Frontal cortex (tissue), 4 donors: Measurements from ENCODE around the gene WNT3. TPM values are rescaled to one million over a fixed set of nuclear protein-coding genes. Genes with fewer than 3 reads are reported as not detected.

ENCODE experiments used
- DNase-seq, 2 donors: peaks; one replicate each; pipeline ENCODE4 v3.0.0; 2012; ENCODE audit warnings: low spot score in 2 of 2
- FAIRE-seq: peaks from 2 replicates; lab custom pipeline; 2012; peaks lifted over from hg19 to GRCh38; lab: Jason Lieb, UNC
- total RNA-seq: library from RNA; depleted of rRNA; stranded (reverse); fragments of >200 nt; gene quantifications from one replicate; pipeline ENCODE4 v1.2.3, GENCODE V29; 2014
- donor health status: control.
- donor health status: control.
- donor health status: control.

Gene WNT3
- total RNA-seq, 1 donor from 2014 or later: 6.1 TPM

DNA sequence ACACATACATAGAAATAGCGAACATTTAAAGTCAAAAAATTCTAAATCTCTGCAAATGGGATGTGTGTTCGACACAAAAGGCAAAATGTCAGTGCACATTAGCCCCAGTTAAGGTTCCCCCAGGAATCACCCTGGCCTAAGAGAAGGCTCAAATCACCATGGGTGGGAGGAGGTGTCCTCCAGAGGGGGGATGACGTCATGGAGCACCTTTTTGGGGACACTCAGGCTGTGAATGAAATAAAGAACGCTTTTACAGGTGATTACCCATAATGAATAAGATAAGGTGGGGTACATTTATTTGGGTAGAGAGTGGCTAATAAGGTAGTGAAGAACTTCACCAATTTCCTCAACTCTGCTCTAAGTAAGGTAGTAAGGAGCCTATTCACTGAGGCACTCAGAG, 26.4 kb downstream of the WNT3 start:
- DNase-seq: no peak
- no peak for FAIRE-seq

DNA sequence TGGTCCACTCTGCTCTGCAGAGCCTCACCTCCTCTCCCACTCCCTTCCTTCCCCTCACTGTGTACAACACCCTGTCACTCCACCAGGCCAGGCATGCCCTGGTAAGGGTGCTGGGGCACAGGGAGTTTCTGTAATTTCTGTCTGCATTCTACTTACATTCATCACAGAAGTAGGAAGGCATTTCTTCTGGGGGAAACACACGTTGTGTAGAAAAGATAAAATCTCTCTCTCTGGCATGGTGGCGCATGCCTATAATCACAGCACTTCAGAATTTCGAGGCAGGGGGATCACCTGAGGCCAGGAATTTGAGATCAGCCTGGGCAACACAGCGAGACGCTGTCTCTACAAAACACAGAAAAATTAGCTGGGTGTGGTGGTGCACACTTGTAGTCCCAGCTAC, 27.0 kb downstream of the WNT3 start:
- FAIRE-seq: no peak
- DNase-seq: no peak

DNA sequence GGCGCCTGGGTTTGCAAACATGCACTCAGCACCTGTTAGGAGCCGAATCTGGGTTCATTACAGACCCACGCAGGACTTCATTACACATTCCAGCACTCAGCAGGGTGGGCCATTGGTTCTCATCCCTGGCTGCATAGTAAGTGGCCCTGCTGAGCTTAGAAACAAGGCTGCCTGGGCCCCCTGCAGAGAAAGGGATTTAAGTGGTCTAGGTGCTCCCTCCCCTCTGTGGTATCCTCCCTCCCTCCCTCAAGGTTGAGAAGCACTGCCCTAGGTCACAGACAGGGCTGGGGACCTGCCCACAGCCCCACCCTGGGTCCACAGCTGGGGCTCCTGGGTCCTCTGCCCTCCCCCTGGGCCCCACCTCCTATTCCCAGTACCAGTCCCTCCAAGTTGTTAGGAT, 28.3 kb downstream of the WNT3 start:
- DNase-seq: no peak
- no peak for FAIRE-seq

DNA sequence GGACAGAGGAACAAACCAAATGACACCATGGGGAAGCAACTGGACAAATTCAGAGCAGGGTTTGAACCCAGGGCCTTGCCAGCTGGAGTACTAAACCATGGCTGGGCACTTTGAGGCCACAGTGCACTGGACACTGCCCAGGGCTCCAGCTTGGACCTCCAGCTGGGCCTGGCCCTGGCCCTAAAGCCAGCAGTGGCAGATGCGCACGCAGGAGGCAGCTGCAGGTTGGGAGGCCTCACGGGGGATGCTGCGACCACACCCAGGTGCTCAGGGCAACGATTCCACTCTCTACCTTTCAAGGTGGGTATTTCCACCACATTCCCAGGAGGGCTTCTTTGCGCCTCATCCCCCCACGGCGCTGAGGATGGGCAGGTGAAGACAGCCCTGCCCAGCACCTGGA, 28.9 kb downstream of the WNT3 start:
- no peak for DNase-seq
- no peak for FAIRE-seq

DNA sequence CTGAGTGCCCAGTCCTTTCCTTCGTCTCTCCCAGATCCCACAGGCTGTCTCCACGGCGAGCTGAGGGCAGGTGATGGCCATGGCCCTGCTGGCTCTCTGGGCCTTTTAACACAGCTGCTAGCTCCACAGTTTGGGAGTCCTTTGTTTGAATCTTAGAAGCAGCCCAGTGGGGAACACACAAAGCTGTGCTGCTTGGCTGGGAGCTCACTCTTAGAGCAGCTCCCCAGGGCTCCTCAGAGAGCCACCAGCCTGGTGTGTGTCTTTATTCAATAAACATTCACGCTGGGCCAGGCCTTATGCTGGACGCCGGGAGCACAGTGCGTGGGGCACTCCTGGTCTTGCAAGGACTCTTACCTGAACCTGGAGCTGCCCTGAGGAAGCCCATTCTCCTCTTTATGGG, 29.7 kb downstream of the WNT3 start:
- DNase-seq: no peak
- FAIRE-seq: no peak

DNA sequence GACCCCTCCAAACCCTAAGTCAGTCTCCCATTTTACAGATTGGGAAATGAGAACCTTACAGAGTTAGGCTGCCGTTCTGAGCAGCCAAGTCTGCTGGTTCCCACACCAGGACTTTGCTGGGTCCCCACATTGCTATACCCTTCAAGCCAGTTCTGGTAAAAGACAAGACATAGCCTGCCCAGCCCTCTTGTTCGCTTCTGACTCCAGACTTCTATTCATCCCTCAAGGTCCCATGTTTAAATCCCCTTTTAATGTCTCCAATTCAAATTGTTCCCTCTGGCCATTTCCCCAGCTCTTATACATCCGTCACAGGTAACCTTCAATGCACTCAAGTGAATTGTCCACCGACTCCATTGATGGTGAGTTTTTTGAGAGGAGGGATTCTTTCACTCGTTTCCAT, 30.2 kb downstream of the WNT3 start:
- no peak for DNase-seq
- no peak for FAIRE-seq

DNA sequence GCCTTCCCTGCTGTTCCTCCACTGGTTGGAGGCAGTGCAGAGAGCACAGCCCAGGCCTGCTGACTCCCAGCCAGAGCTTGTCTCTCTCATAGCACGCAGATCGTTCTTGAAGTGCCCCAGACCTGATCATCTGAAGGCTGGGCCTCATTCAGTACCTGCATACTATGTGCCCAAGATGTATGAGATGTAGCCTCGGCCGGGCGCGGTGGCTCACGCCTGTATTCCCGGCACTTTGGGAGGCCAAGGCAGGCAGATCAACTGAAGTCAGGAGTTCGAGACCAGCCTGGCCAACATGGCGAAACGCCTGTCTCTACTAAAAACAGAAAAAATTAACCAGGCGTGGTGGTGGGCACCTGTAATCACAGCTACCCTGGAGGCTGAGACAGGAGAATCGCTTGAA, 31.0 kb downstream of the WNT3 start:
- FAIRE-seq (no peak), DNase-seq (no peak)

DNA sequence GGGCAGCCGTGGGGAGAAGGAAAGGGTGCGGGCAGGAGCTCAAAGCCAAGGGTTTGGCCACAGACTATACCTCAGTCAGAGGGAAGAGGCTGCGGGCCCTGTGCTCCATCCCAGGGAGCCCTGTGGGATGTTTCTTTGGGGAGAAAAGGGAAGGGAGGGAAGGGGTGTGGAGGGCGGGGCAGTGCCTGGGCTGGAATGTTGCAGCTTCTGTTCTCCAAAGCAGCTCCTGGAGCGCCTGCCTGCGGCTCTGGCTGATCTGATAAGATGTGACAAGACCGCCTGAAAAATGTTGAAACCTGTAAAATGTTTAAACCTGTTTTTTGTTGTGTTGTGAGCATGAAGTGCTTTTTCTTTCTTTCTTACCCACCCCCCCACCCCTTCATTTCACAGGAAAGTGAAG, 32.8 kb downstream of the WNT3 start:
- no peak for DNase-seq

DNA sequence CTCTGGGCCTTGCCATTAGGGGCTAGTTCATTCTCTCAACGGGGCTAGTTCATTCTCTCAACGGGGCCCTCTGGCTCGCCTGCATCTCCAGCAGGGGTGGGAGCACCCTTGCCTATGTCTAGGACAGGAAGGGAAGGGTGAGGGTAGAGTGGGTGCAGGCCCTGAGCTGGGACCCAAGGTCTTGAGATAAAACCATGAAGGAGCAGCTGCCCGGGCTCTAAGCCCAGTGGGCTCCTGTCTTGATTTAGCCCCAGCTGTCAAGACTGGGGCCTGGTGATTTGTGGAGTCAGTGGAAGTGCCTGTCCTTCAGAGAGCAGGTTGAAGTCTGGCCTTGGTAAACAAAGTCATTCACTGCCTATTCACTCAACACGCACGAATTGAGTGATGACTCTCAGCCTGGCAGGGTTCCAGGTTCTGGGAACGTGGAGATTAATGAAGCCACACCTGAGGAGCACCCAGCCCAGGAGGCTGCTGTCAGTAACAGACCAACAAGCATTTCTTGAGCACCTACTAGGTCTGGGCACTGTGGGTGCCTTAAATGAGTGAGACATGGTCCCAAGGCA, 35.4 kb downstream of the WNT3 start:
- FAIRE-seq (no peak), DNase-seq (no peak)

More for the DNA sequence above, 32.8 kb downstream of the WNT3 start:
- no peak for FAIRE-seq

DNA sequence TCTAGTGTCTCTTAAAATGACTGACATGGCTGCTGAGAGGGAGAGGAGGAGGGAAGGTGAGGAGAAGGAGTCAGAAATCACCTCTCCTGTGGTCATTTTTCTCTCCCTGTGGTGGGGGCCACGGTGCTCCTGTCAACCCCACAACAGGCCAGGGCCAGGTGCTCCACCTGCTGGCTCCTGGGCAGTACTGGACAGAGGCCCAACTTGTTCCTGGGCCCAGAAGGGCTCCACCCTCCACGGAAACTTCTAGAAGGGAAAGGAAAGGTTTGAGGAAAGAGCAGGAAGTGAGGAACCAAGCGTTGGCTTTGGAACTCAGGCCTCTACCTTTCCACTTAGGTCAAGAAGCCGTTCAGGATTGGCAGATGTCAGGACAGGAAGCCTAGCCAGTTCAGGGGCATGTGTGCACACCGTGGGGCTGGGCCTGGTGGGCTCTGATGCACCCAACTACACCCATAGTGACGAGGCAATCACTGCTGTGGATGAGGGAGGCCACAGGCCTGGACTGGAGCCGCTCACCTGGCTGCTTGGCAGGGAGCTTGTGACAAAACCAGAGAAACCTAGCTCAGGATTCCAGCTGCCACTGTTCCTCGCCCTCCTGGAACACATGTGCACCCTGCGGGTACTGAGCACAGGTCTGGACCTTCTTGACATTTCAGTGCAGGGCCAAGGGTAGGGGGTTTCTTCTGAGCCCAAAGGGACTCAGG, 36.1 kb downstream of the WNT3 start:
- FAIRE-seq (no peak), DNase-seq (no peak)

DNA sequence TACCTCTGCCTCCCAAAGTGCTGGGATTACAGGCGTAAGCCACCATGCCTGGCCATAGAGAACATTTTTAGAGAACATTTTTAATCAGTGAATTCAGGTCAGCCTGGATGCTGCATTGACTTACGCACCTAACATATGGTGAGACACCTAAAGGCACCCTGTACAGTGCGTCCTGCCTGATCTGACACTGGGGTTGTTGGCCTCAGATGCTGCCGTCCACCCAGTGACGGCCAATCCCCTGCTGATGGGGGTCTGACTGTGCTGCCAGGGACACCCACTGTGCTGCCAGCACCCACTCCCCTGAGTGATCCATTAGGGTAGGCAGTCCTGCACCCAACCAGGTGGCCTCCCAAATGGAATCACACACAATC, 38.5 kb downstream of the WNT3 start:
- no peak for FAIRE-seq
- DNase-seq: no peak

DNA sequence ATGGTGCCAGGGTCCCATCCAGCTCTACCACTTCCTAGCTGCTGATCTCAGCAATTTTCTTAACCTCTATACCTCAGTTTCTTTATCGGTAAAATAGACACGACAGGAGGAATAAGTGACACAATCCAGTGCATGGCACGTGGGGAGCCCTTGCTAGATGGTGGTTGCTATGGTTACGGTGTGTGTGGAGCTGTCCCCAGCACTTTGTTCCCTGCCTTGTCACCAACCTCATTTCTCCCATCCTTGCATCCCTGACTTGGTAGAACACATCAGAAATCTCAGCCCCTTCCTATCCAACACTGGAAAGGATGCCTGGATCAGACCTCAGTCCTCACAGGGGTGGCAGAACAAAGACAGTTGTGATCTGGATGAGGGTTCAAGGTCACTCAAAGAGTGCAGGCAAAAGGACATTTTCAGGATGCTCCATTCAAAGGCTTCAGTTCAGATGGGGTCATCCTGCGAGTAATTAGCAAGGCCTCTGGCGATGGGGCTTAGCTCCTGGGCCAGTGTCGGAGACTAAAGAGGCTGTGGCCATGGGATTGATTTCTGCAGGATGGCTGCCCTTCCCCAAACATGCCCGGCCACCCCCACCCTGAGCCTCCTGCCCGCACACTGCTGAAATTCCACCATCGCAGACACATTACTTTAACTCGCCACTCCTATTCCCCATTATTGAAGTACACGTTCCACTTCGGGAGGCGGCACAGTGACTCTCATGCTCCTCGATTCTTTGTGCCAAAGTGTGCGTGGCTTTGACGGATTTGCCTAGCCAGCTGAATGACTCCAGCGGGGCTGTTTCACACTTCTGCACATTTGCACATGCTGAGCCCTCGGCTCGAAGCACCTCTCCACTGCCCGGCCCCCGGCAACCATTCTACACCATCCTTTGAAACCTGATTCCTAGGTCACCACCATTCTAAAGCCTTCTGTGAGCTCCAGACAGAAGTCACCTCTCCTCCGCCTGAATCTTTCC, 40.3 kb downstream of the WNT3 start:
- no peak for FAIRE-seq
- peak in 1 of 2 donors; percentile 60 for DNase-seq

DNA sequence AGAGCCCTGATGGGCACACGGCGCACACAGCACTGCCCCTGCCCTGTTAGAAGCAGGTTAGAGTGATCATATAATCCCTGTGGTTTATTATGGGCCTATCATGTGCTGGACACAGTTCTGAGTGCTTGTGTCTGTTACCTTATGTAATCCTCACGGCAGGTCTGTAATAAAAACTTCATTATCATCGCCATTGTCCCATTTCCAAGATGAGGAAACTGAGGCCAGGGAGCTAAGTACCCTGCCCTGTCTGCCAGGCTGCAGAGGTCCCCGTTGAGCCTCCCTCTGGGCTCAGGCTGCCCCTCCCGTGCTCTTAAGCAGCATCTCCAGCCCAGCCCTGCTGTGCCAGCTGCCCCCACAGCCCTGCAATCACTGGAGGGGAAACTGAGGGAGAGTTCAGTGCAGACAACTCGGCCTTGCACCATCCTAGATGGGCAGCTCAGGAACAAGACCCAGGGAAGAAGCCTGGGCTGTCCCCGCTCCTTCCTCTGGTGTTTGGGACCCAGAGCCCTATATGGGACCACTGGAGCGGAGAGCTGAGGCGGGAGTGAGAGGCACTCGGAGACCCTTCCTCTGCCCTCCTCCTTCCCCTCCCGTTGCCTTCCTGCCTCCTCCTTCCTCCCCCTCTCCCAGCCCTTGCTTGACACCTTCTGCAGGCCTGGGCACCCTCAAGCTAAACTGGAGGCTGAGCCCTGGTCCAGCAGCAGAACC, 42.0 kb downstream of the WNT3 start:
- FAIRE-seq: no peak

DNA sequence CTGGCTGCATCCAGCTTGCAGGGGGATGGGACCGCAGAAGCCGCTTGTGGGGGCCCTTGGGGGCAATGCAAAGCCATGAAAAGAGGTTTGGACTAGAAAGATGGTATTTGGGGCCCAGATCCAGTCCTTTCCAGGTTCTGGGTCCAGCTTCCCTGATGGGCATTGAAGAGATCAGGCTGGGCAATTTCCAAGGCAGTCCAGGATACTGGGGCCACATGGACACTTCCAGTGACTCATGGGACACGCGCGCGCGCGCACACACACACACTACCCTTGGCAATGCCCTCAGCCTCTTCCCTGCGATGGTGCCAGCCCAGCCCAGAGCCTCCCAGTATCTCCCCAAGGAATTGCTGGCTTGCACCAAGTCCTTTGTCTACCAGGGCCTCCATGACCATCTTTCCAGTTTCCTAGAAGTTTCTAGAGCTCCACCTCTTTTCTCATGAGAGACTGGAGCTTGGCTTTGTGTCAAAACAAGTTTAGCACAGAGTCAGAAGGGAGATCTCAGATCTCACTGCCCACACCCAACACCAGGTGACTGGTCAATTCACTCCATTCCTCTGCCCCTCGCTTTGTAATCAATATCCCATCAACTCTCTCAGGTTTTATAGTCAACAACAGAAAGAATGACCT, 44.3 kb downstream of the WNT3 start:
- DNase-seq (no peak), FAIRE-seq (no peak)

More for the DNA sequence above, 42.0 kb downstream of the WNT3 start:
- DNase-seq: peak in 1 of 2 donors; percentile 2

DNA sequence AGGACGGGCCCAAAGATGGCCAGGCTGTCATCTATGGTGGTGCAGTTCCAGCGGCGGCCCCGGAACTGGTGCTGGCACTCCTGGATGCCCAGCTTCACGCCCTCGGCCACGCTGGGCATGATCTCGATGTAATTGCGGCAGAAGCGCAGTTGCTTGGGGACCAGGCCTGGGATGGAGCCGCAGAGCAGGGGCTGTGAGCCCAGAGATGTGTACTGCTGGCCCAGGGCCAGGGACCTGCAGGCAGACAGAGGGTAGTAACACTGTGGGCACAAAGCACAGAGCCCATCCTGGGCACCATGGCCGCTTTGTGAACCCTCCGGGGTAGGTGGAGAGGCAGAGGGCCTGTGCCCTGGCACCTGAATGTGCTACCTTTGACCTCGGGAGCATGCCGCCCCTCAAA, 44.8 kb downstream of the WNT3 start:
- FAIRE-seq: no peak
- no peak for DNase-seq

DNA sequence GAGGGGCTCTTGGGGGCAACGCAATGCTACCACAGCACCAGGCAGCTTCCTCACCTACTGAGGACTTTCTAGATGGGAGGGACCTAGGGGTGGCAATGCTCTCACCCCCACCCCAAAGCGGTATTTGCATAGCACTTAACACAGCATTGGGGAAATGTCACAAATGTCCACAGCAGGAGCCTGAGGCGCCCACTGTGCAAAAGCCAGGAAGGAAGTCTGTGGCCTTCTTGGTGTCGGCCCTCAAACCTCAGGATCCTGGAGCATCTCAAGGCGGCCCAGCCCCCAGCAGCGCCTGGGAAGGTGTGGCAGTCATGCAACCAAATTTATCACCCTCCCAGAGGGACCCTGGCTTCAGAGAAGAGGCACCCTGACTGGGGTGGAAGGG, 45.3 kb downstream of the WNT3 start:
- no peak for FAIRE-seq

DNA sequence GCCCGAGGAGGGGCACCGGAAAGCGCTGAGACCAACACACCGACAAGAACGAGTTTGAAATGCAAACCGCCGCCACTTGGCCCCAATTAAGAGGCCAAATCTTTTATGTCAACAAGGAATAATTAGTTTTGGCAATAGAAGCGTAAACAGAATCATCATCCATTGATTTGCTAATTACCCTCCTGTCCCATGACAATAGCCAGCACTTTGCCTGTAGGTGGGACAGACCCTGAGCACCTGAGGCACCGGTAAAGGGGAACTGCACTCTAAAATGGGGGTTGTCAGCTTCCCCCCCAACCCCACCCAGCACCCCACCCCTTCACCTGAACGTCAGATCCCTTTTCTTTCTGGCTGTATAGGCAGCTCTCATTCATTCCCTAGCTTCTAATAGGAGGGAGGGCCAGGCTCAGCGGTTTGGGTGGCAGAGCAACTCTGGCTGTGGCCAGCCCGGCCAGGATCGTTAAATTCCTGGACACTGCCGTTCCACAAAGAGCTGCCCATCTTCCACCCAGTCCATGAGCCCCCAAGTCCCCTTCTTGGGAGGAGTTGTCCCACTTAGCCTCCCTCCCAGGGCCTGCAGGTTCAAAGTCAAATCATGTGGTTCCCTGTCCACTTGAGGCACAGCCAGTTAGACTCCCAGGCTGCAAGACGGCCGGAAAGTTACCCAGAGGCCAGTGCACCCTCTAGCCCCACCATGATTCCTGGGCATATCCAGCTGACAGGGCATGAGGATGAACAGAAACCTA, 45.8 kb downstream of the WNT3 start:
- FAIRE-seq: no peak
- DNase-seq: no peak

More for the DNA sequence above, 45.3 kb downstream of the WNT3 start:
- DNase-seq: no peak

DNA sequence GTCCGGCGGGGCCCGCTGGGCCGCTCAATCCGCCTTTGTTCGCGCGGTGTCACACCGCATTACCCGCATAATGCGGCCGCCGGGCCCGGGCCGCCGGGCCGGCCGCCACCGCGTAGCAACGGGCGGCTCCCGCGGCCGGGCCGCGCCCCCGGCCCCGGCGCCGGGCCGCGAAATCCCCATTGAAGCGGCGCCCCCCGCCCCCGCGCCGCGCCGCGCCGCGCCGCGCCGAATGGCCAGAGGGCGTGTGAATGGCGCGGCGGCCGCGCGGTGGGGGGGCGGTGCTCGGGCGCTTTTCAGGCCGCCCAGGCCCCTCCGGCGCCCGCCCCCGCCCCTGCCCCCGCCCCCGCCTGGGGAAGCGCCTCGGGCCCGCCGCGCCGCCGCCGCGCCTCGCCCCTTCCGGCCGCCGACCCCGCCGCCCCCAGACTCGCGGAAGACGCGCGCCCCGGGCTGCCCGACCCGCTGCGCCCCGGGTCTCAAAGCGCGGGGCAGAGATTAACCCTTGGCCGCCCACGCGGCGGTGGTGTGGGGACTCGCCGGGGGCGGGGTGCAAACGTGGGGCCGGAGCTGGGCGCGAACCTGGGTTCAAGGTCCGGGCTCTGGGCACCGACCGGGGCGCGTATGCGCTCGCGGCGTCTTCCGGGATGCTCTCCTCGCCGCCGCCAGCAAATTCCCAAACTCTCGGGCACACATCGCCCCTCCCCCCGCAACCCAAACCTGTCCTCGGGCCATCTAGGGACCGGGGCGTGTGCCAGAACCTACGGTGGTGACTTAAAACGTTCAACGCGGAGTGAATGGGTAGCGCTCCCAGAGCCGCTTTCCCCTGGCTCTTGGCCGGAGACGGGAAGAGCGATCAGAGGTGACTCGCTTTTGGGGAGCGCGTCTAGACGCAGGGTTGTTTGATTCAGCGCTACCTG, 46.7 kb downstream of the WNT3 start:
- no peak for FAIRE-seq
- peak; percentile 63 to 66 for DNase-seq
